Posterior cingulate gyrus (tissue), 11 donors: ENCODE data around the gene POLE2.
A peak's percentile ranks its signal among the peaks of the same experiment; 100 is the strongest.
"Not testable (repeated sequence)": the region's sequence is repeated elsewhere in the genome, so short reads cannot be mapped to it uniquely, and the experiment has no call there.

Source experiments
- DNase-seq, 10 donors: peaks; one replicate each; pipeline versions ENCODE4 v3.0.0 to v3.0.0-alpha.2; 2020 to 2021; ENCODE audit warnings: mixed read lengths in 3 of 10
- intact Hi-C: fragments of 100-400 bp; cut with DNase I; formaldehyde crosslinking; loops from one replicate; pipeline ENCODE4 v1.15.1; 2023

Gene POLE2, protein sequence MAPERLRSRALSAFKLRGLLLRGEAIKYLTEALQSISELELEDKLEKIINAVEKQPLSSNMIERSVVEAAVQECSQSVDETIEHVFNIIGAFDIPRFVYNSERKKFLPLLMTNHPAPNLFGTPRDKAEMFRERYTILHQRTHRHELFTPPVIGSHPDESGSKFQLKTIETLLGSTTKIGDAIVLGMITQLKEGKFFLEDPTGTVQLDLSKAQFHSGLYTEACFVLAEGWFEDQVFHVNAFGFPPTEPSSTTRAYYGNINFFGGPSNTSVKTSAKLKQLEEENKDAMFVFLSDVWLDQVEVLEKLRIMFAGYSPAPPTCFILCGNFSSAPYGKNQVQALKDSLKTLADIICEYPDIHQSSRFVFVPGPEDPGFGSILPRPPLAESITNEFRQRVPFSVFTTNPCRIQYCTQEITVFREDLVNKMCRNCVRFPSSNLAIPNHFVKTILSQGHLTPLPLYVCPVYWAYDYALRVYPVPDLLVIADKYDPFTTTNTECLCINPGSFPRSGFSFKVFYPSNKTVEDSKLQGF

DNA sequence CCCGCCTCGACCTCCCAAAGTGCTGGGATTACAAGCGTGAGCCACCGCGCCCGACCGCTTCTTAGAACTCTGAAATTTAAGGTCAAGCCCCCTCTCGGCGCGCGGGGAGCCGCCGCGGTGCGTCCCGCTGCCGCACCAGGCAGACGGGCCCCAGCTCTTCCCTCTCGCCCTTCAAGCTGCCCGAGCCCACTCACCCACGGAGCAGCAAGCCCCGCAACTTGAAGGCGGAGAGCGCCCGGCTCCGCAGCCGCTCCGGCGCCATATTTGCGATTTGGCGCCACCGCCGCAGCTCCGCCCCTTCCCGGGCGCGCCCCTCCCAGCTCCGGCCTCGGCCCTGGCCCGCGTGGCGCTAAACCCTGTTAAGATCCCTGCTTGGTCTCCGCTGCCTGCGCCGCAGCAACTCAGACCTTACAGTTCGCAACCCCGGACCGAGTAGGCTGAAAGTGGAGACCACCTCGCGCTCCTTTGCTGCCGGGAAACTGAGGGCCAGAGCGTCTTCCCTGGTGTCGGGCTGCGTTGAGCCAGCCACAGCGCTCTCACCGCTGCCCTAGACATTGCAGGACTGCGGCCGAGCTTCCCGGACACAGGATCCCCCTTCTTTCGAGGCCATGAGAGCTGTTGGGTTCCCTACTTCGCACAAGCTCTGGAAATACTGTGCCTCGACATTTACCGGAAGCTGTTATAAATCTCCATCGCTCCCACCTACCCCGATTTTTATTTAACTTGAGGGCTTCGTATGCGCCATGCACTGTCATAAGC, at the start of gene POLE2:
POLE2 (minus strand) TSS at position 273 of the 759 bp plus-strand sequence; CDS start at position 262, 11 bp downstream.
- intact Hi-C loops, result loop anchor here (1.0 kb wide), 1 partner anchor 54 kb away; no protein-coding TSS in a partner anchor
- peak; percentile 54 to 95 (median 70) for DNase-seq

- DNase-seq, intact Hi-C loops: not testable (repeated sequence)
Observed at GRCh38 chr14:49735669-49736068, 47.7 kb upstream of the POLE2 start.

GRCh38 chr14:49733836-49734235, 45.8 kb upstream of the POLE2 start:
- intact Hi-C loops, result no loop called here
- DNase-seq, result no peak

- DNase-seq, result no peak
- intact Hi-C loops, result no loop called here
Observed at GRCh38 chr14:49732896-49733295, 44.9 kb upstream of the POLE2 start.

GRCh38 chr14:49727171-49727570, 39.2 kb upstream of the POLE2 start:
- DNase-seq, result no peak
- intact Hi-C loops, result no loop called here

DNA sequence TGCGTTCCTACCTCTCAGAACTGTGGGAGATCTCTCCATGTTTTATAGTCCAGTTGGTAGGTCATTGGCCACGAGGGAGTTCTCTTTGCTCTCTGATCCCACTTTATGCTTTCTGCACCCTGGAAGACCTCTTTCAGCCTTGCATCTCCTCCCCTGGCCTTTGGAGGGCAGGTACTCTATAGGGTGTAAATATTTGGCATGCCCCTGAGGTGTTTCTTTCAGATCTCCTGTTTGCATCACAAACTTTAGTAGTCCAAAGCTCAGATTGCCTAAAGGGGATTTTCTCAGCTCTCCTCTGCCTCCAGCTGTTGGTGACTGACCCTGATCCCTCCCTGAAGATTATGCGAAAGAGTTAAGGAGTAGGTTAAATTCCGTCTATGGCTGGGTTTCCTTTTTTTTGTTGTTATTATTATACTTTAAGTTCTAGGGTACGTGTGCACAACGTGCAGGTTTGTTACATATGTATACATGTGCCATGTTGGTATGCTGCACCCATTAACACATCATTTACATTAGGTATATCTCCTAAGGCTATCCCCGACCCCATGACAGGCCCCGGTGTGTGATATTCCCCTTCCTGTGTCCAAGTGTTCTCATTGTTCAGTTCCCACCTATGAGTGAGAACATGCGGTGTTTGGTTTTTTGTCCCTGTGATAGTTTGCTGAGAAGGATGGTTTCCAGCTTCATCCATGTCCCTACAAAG, 33.9 kb upstream of the POLE2 start:
- DNase-seq, intact Hi-C loops: not testable (repeated sequence)

GRCh38 chr14:49720744-49721143, 32.7 kb upstream of the POLE2 start:
- no peak for DNase-seq
- intact Hi-C loops, result no loop called here

DNA sequence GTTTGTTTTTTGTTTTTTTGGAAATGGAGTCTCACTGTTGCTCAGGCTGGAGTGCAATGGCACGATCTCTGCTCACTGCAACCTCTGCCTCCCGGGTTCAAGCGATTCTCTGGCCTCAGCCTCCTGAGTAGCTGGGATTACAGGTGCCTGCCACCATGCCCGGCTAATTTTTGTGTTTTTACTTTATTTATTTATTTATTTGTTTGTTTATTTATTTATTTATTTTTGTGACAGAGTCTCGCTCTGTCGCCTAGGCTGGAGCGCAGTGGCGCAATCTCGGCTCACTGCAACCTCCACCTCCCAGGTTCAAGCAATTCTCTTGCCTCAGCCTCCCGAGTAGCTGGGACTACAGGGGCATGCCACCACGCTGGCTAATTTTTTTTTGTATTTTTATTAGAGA, 23.0 kb upstream of the POLE2 start:
- DNase-seq, intact Hi-C loops: not testable (repeated sequence)

GRCh38 chr14:49704471-49704870, 16.5 kb upstream of the POLE2 start:
- DNase-seq, intact Hi-C loops: not testable (repeated sequence)

DNA sequence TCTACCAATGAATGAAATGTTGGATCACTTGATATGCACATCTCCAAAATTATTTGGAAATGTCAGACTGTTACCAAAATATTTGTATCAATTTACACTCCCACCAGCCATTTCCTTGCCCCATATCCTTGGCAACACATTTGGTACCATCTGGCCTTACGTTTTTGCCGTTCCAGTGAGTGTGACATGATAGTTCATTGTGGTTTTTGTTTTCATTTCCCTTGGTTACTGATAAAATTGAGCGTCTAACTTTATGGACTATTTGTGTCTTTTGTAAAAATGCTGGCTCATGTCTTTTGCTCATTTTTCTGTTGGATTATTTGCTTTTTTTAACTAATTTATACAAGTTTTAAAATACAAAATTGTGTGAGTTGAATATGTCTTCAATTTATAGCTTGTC, 16.0 kb upstream of the POLE2 start:
- DNase-seq, result no peak
- intact Hi-C loops, result no loop called here

DNA sequence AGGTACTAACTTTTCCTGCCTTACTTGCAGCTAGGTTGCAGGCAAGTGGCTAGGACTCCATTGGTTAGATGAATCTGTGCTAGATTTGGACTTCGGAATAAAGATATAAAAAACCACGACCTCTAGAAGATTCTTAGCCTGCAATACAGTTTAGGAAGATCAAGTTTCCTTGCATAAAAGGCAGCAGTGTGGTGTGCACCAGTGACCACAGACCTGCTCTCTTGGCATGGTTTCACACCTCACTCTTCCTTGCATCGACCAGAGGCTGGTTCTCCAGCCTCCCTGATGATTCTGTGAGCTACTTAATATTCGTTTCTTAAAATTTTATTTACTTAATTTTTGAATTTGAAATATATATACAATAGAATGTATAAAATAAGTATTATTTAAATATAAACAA, 14.7 kb upstream of the POLE2 start:
- intact Hi-C loops, result no loop called here
- DNase-seq, result no peak

GRCh38 chr14:49693735-49694124, 5.7 kb upstream of the POLE2 start:
- not testable (repeated sequence) for DNase-seq
- intact Hi-C loops, result loop anchor here (2.0 to 5.0 kb wide), 2 partner anchors 75 to 159 kb away; partner anchors contain the start of genes KLHDC2 and NEMF

GRCh38 chr14:49692811-49693734, 5.1 kb upstream of the POLE2 start, which contains the start of gene KLHDC1:
Gene KLHDC1 (plus strand): TSS chr14:49693120. CDS start chr14:49693195, 75 bp downstream.
- peak; percentile 82 to 98 (median 90) for DNase-seq
- intact Hi-C loops, result loop anchor here (2.0 to 5.0 kb wide), 2 partner anchors 76 to 159 kb away; partner anchors contain the start of genes KLHDC2 and NEMF

- no peak for DNase-seq
- intact Hi-C loops, result loop anchor here (2.0 to 5.0 kb wide), 2 partner anchors 77 to 160 kb away; partner anchors contain the start of genes KLHDC2 and NEMF
Observed at GRCh38 chr14:49692193-49692757, 4.3 kb upstream of the POLE2 start.

- no peak for DNase-seq
- intact Hi-C loops, result loop anchor here (5.0 kb wide), 1 partner anchor 161 kb away; the partner anchor contains the start of gene NEMF
Observed at GRCh38 chr14:49691031-49691430, 3.0 kb upstream of the POLE2 start.

DNA sequence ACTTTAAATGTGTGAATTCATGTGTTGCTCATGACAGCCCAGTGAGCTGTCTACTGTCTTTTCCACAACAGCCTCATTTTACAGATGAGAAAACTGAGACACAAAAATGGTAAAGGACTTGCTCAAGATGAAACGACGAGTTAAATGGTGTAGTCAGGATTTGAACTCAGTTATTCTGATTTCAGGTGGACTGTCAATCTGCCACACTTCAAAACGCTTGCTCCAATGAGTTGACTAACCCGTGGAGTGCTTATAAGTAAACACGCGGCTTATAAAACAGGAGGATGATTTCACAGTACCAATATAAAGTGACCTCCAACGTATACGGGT, 652 bp upstream of the POLE2 start:
- no peak for DNase-seq
- intact Hi-C loops, result loop anchor here (1.0 kb wide), 1 partner anchor 54 kb away; no protein-coding TSS in a partner anchor

GRCh38 chr14:49686425-49686824, 1.6 kb downstream of the POLE2 start:
- intact Hi-C loops, result no loop called here
- no peak for DNase-seq

DNA sequence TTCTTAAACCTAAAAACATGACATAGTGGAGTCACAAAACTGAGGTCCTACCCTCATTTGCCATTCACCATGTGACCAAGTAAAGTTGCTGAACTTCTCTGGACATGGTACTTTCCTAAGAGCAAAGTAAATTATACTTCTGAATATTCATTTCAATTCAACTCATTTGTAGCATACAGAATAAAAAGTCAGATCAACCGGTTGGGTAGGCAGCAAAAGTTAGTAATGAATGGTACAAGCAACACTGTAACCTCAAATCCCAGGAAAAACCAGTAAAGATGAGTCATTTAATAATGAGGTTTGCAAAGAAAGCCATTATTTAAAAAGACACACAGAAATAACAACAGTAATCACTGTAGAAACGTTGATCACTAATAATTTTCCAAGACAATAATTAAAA, 8.7 kb downstream of the POLE2 start:
- intact Hi-C loops, result no loop called here
- DNase-seq, result no peak

- no peak for DNase-seq
- intact Hi-C loops, result no loop called here
Observed at GRCh38 chr14:49677643-49678042, 10.4 kb downstream of the POLE2 start.
